ENCODE results near the gene BCAT1.

- TF ChIP-seq POLR2A (conservative IDR thresholded peaks at IDR 0.05) (no peak), SP1 (CRISPR knock-in tag; IDR thresholded peaks at IDR 0.05) (no peak), POLR2B (IDR thresholded peaks at IDR 0.05; ENCODE audit: low read depth, partially characterized antibody) (no peak), ADNP (tag; IDR thresholded peaks at IDR 0.05) (no peak), ZBTB49 (CRISPR knock-in tag; IDR thresholded peaks at IDR 0.05; ENCODE audit: borderline replicate concordance) (no peak), ILF3 (IDR thresholded peaks at IDR 0.05; ENCODE audit: borderline replicate concordance) (no peak), MLLT1 (IDR thresholded peaks at IDR 0.05) (no peak), FOXA1 (IDR thresholded peaks at IDR 0.05; ENCODE audit: borderline replicate concordance) (no peak)
- TF ChIP-seq, protein P1, sequence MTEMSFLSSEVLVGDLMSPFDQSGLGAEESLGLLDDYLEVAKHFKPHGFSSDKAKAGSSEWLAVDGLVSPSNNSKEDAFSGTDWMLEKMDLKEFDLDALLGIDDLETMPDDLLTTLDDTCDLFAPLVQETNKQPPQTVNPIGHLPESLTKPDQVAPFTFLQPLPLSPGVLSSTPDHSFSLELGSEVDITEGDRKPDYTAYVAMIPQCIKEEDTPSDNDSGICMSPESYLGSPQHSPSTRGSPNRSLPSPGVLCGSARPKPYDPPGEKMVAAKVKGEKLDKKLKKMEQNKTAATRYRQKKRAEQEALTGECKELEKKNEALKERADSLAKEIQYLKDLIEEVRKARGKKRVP (CRISPR knock-in tag; IDR thresholded peaks at IDR 0.05) = no peak
- TF ChIP-seq, protein P2, sequence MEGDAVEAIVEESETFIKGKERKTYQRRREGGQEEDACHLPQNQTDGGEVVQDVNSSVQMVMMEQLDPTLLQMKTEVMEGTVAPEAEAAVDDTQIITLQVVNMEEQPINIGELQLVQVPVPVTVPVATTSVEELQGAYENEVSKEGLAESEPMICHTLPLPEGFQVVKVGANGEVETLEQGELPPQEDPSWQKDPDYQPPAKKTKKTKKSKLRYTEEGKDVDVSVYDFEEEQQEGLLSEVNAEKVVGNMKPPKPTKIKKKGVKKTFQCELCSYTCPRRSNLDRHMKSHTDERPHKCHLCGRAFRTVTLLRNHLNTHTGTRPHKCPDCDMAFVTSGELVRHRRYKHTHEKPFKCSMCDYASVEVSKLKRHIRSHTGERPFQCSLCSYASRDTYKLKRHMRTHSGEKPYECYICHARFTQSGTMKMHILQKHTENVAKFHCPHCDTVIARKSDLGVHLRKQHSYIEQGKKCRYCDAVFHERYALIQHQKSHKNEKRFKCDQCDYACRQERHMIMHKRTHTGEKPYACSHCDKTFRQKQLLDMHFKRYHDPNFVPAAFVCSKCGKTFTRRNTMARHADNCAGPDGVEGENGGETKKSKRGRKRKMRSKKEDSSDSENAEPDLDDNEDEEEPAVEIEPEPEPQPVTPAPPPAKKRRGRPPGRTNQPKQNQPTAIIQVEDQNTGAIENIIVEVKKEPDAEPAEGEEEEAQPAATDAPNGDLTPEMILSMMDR (IDR thresholded peaks at IDR 0.05 in 2 of 3, conservative IDR thresholded peaks at IDR 0.05 in 1 of 3; ENCODE audit: insufficient read depth in 2 of 3, low read depth in 1 of 3, low read length in 3 of 3) = peak; percentile 47 to 78 (median 51); a peak in 5 of 6 replicates
Measured at GRCh38 chr12:24991209-24992049, 42.5 kb upstream of the BCAT1 start.
